GM10266 (cell line): ENCODE results near the gene MAP3K12.

ENCODE experiments used
- DNase-seq: peaks from one replicate; pipeline ENCODE4 v3.0.0; 2012; ENCODE audit errors: extremely low spot score
- CTCF ChIP-seq: IDR thresholded peaks from 2 replicates; pipeline ENCODE4 v1.5.1; 2012; ENCODE audit warnings: mild to moderate bottlenecking, low read depth; ENCODE audit not compliant: control insufficient read depth, insufficient read depth; ENCODE audit errors: missing control alignments

MAP3K12 gene

GRCh38 chr12:53489242-53489864 is 9.9 kb downstream of the MAP3K12 start:
- DNase-seq: no peak
- no peak for TF ChIP-seq CTCF

GRCh38 chr12:53486736-53487487 is 12.3 kb downstream of the MAP3K12 start:
- no peak for TF ChIP-seq CTCF
- DNase-seq: no peak

- TF ChIP-seq CTCF: no peak
- DNase-seq: no peak
Measured at GRCh38 chr12:53485955-53486735, 13.1 kb downstream of the MAP3K12 start.

- DNase-seq: no peak
- TF ChIP-seq CTCF: no peak
Measured at GRCh38 chr12:53484686-53485575, 14.3 kb downstream of the MAP3K12 start.

- no peak for DNase-seq
- no peak for TF ChIP-seq CTCF
Measured at GRCh38 chr12:53483979-53484377, 15.3 kb downstream of the MAP3K12 start.

GRCh38 chr12:53483225-53483978 is 15.9 kb downstream of the MAP3K12 start:
- no peak for DNase-seq
- no peak for TF ChIP-seq CTCF
